Measurements from ENCODE around the gene RPS15A.

The RPS15A gene

GRCh38 chr16:18801145-18801972 is 11.2 kb upstream of the RPS15A start, which contains the start of gene ARL6IP1:
Gene ARL6IP1, minus strand, starts transcription at chr16:18801549. Its CDS starts 83 bp downstream, at chr16:18801466.
- peaks cover 1 to 19% (median 2%) of the 10 kb centered on the region in 3 donors for H3K36me3 ChIP-seq
- intact Hi-C loops (cut with DNase I; ENCODE audit: low total_unique reads), result loop anchor here (5.0 kb wide), 1 partner anchor 166 kb away; no protein-coding TSS in a partner anchor
- peak within 1 kb of the TSS; percentile 58 to 83 for H3K4me3 ChIP-seq
- H3K27me3 ChIP-seq, result no peaks in the 10 kb centered on the region
- peaks cover 0 to 30% (median 17%) of the 10 kb centered on the region in 4 donors for H3K4me1 ChIP-seq
- DNase-seq, result peak; percentile 99 to 100
- peak within 1 kb of the TSS; percentile 86 to 91 for H3K27ac ChIP-seq
- TF ChIP-seq CTCF (IDR thresholded peaks at IDR 0.05), result peak; percentile 92
- no peaks in the 10 kb centered on the region for H3K9me3 ChIP-seq

GRCh38 chr16:18800775-18801144 is 10.6 kb upstream of the RPS15A start:
- Histone ChIP-seq H3K36me3 (peaks cover 0 to 25% (median 8%) of the 10 kb centered on the region in 3 donors), H3K27ac (peak overlapping the region; percentile 72 to 91), H3K4me1 (peaks cover 0 to 30% (median 17%) of the 10 kb centered on the region in 4 donors), H3K27me3 (no peaks in the 10 kb centered on the region), H3K4me3 (peak overlapping the region; percentile 58 to 83), H3K9me3 (no peaks in the 10 kb centered on the region)
- no peak for DNase-seq
- intact Hi-C loops (cut with DNase I; ENCODE audit: low total_unique reads), result loop anchor here (5.0 kb wide), 1 partner anchor 167 kb away; no protein-coding TSS in a partner anchor
- TF ChIP-seq CTCF (IDR thresholded peaks at IDR 0.05), result no peak

- DNase-seq, result no peak
- intact Hi-C loops (cut with DNase I; ENCODE audit: low total_unique reads), result loop anchor here (5.0 kb wide), 1 partner anchor 167 kb away; no protein-coding TSS in a partner anchor
- peaks cover 0 to 30% (median 17%) of the 10 kb centered on the region in 4 donors for H3K4me1 ChIP-seq
- TF ChIP-seq CTCF (IDR thresholded peaks at IDR 0.05), result no peak
- H3K4me3 ChIP-seq, result peak overlapping the region; percentile 58 to 83
- peak overlapping the region; percentile 72 to 91 for H3K27ac ChIP-seq
- no peaks in the 10 kb centered on the region for H3K27me3 ChIP-seq
- H3K9me3 ChIP-seq, result no peaks in the 10 kb centered on the region
- H3K36me3 ChIP-seq, result peaks cover 3 to 29% (median 13%) of the 10 kb centered on the region in 3 donors
Measured at GRCh38 chr16:18800293-18800692, 10.2 kb upstream of the RPS15A start.

- no peak overlapping the region for H3K27ac ChIP-seq
- no peaks in the 10 kb centered on the region for H3K27me3 ChIP-seq
- H3K4me3 ChIP-seq, result peak overlapping the region in 1 of 2 donors; percentile 58
Measured at GRCh38 chr16:18799500-18799899, 9.4 kb upstream of the RPS15A start.

GRCh38 chr16:18797746-18798145 is 7.6 kb upstream of the RPS15A start:
- Histone ChIP-seq H3K27ac (no peak overlapping the region), H3K4me3 (no peak overlapping the region), H3K27me3 (no peaks in the 10 kb centered on the region), H3K9me3 (no peaks in the 10 kb centered on the region), H3K4me1 (peaks cover 0 to 30% (median 16%) of the 10 kb centered on the region in 4 donors), H3K36me3 (peaks cover 28 to 53% (median 39%) of the 10 kb centered on the region in 3 donors)
- intact Hi-C loops (cut with DNase I; ENCODE audit: low total_unique reads), result no loop called here
- no peak for TF ChIP-seq CTCF (IDR thresholded peaks at IDR 0.05)
- no peak for DNase-seq

More at GRCh38 chr16:18799500-18799899, 9.4 kb upstream of the RPS15A start:
- no peak for DNase-seq
- Histone ChIP-seq H3K9me3 (no peaks in the 10 kb centered on the region), H3K36me3 (peaks cover 11 to 36% (median 21%) of the 10 kb centered on the region in 3 donors), H3K4me1 (peaks cover 0 to 30% (median 17%) of the 10 kb centered on the region in 4 donors)
- intact Hi-C loops (cut with DNase I; ENCODE audit: low total_unique reads), result no loop called here
- no peak for TF ChIP-seq CTCF (IDR thresholded peaks at IDR 0.05)
